Measurements from ENCODE around the gene STON2. TPM values are rescaled to one million over a fixed set of nuclear protein-coding genes. Genes with fewer than 3 reads are reported as not detected.
"Not testable (repeated sequence)": the region's sequence is repeated elsewhere in the genome, so short reads cannot be mapped to it uniquely, and the experiment has no call there.

Gene STON2
- total RNA-seq, 1 experiment from 2014 or later, result 26.9 TPM

DNA sequence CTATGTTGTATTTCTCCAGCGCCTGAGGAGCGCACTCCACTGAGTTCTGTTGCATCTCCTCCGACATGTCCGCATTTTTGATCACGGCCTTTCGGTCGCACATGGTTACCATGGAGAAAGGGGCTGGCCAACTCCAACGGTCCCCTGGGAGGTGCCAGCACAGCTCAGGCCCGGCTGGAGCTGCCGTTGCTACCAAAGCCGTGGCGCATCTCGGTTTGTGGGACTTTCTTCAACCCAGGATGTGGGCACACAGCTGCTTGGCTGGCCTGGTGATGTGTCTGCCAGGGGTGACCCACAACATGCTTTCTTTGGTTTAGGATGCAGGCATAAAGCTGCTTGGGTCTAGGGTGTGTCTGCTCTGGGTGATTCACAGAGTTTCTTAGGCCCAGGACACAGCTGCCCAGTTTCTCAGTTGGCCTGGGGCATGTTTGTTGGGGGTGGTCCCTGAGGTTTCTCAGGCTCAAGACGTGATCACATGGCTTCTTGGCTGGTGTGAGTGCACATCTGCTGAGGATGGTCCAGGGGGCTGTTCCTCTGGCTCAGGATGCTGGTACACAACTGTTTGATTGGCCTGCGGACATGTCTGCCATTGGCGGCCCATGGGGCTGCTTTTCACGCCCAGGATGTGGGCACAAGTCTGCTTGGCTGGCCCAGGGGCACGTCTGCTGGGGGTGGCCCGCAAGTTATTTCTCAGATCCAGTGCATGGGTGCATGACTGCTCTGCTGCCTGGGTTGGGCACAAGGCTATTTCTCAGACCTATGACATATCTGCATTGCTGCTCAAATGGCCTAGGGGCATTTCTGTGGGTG lies 153.5 kb downstream of the STON2 start:
- H3K27me3 ChIP-seq (ENCODE audit: control insufficient read depth, insufficient read depth, low read length), result no peaks in the 10 kb centered on the region

DNA sequence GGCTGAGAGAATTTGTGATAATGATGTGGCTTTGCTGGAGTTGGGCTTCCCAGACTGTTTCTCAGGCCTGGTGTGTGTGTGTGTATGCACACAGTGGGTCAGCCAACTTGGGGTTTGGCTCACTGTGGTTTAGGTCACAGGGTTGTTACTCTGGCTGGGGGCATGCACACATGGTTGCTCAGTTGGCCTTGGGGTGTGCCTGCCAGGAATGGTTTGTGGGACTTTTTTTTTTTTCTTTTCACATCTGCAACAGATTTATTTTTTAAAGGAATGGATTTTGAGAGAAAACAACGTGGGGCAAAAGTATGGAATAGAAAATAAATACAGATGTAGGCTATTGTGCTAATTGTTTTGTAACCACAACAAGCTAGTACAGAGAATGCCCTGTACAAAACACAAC lies 154.4 kb downstream of the STON2 start:
- DNase-seq, result no peak
- no peaks in the 10 kb centered on the region for H3K27me3 ChIP-seq (ENCODE audit: control insufficient read depth, insufficient read depth, low read length)
- no peaks in the 10 kb centered on the region for H3K36me3 ChIP-seq (replicated peaks; ENCODE audit: control insufficient read depth, insufficient read depth, low read length)
- H3K4me3 ChIP-seq (ENCODE audit: insufficient read depth, low read depth, low read length), result no peak overlapping the region

More for the DNA sequence above, 153.5 kb downstream of the STON2 start:
- DNase-seq, result no peak
- Histone ChIP-seq H3K36me3 (replicated peaks; ENCODE audit: control insufficient read depth, insufficient read depth, low read length) (no peaks in the 10 kb centered on the region), H3K4me3 (ENCODE audit: insufficient read depth, low read depth, low read length) (no peak overlapping the region)

DNA sequence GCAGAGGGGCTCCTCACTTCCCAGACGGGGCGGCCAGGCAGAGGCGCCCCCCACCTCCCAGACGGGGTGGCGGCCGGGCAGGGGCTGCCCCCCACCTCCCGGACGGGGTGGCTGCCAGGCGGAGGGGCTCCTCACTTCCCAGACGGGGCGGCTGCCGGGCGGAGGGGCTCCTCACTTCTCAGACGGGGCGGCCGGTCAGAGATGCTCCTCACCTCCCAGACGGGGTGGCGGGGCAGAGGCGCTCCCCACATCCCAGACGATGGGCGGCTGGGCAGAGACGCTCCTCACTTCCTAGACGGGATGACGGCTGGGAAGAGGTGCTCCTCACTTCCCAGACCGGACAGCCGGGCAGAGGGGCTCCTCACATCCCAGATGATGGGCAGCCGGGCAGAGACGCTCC lies 155.7 kb downstream of the STON2 start:
- not testable (repeated sequence) for H3K27me3 ChIP-seq (ENCODE audit: control insufficient read depth, insufficient read depth, low read length); H3K36me3 ChIP-seq (replicated peaks; ENCODE audit: control insufficient read depth, insufficient read depth, low read length); DNase-seq; H3K4me3 ChIP-seq (ENCODE audit: insufficient read depth, low read depth, low read length)

DNA sequence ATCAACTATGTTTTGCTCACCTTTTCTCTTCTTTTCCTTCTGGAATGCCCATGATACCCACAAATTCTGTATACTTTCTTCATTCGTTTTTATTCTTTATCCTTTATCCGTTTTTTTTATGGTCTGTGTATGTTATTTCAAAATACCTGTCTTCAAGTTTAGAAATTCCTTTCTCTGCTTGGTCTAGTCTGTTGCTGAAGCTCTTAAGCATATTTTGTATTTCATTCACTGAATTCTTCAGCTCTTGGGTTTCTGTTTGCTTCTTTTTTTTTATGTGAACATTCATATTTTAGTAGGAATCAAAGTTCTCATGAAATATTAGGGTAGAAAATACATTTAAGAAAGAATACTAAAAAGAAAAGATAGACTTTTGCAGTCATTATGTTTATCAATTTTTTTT lies 156.6 kb downstream of the STON2 start:
- Histone ChIP-seq H3K4me3 (ENCODE audit: insufficient read depth, low read depth, low read length) (no peak overlapping the region), H3K36me3 (replicated peaks; ENCODE audit: control insufficient read depth, insufficient read depth, low read length) (no peaks in the 10 kb centered on the region), H3K27me3 (ENCODE audit: control insufficient read depth, insufficient read depth, low read length) (no peaks in the 10 kb centered on the region)
- DNase-seq, result no peak

DNA sequence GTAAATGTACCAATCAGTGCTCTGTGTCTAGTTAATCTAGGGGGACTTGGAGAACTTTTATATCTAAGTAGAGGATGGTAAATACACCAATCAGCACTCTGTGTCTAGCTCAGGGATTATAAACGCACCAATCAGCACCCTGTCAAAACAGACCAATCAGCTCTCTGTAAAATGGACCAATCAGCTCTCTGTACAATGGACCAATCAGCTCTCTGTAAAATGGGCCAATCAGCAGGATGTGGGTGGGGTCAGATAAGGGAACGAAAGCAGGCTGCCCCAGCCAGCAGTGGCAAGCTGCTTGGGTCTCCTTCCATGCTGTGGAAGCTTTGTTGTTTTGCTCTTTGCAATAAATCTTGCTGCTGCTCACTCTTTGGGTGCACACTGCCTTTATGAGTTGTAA lies 163.3 kb downstream of the STON2 start:
- DNase-seq; H3K36me3 ChIP-seq (replicated peaks; ENCODE audit: control insufficient read depth, insufficient read depth, low read length); H3K4me3 ChIP-seq (ENCODE audit: insufficient read depth, low read depth, low read length); H3K27me3 ChIP-seq (ENCODE audit: control insufficient read depth, insufficient read depth, low read length): not testable (repeated sequence)

DNA sequence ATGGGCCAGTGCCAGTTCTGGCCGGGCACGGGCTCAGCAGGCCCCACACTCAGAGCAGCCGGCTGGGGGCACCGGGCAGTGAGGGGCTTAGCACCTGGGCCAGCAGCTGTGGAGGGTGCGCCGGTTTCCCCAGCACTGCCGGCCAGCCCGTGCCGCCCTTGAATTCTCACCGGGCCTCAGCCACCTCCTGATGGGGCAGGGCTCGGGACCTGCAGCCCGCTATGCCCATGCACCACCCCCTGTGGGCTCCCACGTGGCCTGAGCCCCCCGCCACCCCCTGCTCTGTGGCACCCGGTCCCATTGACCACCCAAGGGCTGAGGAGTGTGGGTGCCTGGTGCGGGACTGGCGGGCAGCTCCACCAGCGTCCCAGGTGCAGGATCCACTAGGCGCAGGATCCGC lies 164.0 kb downstream of the STON2 start:
- H3K4me3 ChIP-seq (ENCODE audit: insufficient read depth, low read depth, low read length), result no peak overlapping the region
- no peak for DNase-seq

DNA sequence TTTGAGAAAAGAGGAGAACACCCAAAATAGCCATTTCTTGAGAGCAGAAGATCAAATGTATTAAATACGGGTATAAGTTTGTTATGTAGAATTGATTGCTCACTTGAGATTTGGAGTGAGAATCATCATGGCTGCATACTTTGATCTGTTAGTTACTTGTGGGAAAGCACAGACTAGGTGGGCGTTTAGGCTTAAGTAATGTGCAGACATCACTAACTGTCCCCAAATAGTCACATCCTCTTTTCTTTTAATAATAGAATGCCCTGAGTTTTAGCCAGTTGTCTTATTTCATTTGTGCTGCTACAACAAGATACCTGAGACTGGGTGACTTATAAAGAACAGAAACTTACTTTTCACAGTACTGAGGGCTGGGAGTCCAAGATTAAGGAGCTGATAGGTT lies 165.0 kb downstream of the STON2 start:
- DNase-seq, result no peak
- Histone ChIP-seq H3K27me3 (ENCODE audit: control insufficient read depth, insufficient read depth, low read length) (no peaks in the 10 kb centered on the region), H3K36me3 (replicated peaks; ENCODE audit: control insufficient read depth, insufficient read depth, low read length) (no peaks in the 10 kb centered on the region), H3K4me3 (ENCODE audit: insufficient read depth, low read depth, low read length) (no peak overlapping the region)

More for the DNA sequence above, 164.0 kb downstream of the STON2 start:
- Histone ChIP-seq H3K36me3 (replicated peaks; ENCODE audit: control insufficient read depth, insufficient read depth, low read length) (no peaks in the 10 kb centered on the region), H3K27me3 (ENCODE audit: control insufficient read depth, insufficient read depth, low read length) (no peaks in the 10 kb centered on the region)

DNA sequence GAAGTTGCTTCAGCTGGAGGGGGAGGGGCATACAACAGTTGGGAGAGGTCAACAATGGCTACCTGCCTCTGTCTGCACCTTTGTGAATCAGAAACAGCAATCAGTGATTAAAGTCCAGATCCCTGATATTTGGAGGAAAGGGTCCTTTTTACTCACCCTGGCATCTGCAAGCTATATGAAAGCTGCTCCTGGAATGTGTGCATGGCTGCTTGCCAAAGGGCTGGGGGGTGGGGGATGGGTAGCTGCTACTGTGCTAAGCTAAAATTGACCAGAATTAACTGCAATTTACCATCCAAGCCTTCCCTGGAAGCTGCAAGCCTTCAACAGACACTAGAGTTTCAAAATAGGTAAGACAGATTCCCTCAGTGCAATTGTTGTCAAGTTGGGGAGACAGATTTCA lies 165.8 kb downstream of the STON2 start:
- Histone ChIP-seq H3K27me3 (ENCODE audit: control insufficient read depth, insufficient read depth, low read length) (no peaks in the 10 kb centered on the region), H3K4me3 (ENCODE audit: insufficient read depth, low read depth, low read length) (no peak overlapping the region), H3K36me3 (replicated peaks; ENCODE audit: control insufficient read depth, insufficient read depth, low read length) (no peaks in the 10 kb centered on the region)
- DNase-seq, result no peak

DNA sequence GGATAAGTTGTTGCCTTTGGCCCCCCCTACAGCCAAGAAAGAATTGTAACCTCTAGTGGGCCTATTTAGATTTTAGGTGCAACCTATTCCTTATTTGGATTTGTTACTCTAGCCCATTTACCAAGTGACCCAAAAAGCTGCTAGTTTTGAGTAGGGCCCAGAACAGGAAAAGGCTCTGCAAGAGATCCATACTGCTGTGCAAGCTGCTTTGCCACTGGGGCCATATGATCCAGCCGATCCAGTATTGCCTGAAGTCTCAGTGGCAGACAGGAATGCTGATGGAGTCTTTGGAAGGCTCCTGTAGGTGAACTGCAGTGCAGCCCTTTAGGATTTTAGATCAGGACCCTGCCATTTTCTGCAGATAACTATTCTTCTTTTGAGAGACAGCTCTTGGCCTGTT lies 166.5 kb downstream of the STON2 start:
- Histone ChIP-seq H3K4me3 (ENCODE audit: insufficient read depth, low read depth, low read length) (no peak overlapping the region), H3K27me3 (ENCODE audit: control insufficient read depth, insufficient read depth, low read length) (no peaks in the 10 kb centered on the region), H3K36me3 (replicated peaks; ENCODE audit: control insufficient read depth, insufficient read depth, low read length) (no peaks in the 10 kb centered on the region)
- DNase-seq, result no peak

DNA sequence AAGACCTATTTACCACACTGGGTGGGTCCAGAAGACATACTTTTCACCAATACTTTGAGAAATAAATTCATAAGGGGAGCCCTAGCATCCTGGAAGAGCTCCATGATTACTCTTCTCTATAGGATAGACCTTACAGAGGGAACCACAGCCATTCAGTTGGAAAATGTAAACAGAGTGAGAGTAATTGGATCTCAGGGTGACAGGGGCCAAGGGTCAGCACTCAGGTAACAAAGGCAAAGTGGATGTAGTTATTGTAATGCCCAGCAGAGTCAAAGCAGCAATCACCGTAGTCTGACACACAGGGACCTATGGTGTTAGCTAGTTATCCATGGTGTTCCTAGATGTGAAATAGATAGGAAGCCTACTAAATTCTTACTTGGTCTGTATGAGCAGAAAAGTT lies 168.6 kb downstream of the STON2 start:
- Histone ChIP-seq H3K4me3 (ENCODE audit: insufficient read depth, low read depth, low read length) (no peak overlapping the region), H3K27me3 (ENCODE audit: control insufficient read depth, insufficient read depth, low read length) (no peaks in the 10 kb centered on the region), H3K36me3 (replicated peaks; ENCODE audit: control insufficient read depth, insufficient read depth, low read length) (no peaks in the 10 kb centered on the region)
- DNase-seq, result no peak

DNA sequence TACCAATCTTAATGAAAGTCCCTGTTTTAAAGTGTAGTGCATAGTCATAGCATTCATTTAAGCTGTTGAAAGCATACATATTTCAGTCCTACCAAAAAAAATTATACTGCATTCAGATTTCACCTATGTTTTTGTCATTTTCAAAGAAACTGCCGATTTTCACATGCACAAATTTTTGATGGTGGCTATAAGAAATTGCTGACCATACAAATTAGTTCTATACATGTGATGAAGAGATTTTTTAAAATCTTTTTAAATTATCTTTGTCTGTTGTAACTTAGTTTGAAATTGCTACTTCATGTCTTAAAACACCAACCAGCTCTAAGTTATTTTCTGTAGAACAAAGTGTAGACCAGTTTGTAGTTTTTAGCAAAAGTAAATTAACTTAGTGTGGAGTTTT lies 175.9 kb downstream of the STON2 start:
- no peak for DNase-seq
- H3K27me3 ChIP-seq (ENCODE audit: control insufficient read depth, insufficient read depth, low read length), result no peaks in the 10 kb centered on the region
- H3K36me3 ChIP-seq (replicated peaks; ENCODE audit: control insufficient read depth, insufficient read depth, low read length), result no peaks in the 10 kb centered on the region
- H3K4me3 ChIP-seq (ENCODE audit: insufficient read depth, low read depth, low read length), result no peak overlapping the region

DNA sequence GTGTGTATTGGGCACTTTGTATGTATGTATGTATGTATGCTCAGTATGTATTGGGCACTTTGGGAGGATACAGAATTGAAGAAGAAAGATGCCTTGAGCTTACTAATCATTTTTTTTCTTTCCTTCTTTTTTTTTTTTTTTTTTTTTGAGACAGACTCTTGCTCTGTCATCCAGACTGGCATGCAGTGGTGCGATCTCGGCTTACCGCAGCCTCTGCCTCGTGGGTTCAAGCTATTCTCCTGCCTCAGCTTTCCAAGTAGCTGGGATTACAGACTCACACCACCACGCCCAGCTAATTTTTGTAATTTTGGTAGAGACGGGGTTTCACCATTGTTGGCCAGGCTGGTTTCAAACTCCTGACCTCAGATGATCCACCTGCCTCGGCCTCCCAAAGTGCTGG lies 176.3 kb downstream of the STON2 start:
- H3K27me3 ChIP-seq (ENCODE audit: control insufficient read depth, insufficient read depth, low read length); H3K36me3 ChIP-seq (replicated peaks; ENCODE audit: control insufficient read depth, insufficient read depth, low read length); DNase-seq; H3K4me3 ChIP-seq (ENCODE audit: insufficient read depth, low read depth, low read length): not testable (repeated sequence)

DNA sequence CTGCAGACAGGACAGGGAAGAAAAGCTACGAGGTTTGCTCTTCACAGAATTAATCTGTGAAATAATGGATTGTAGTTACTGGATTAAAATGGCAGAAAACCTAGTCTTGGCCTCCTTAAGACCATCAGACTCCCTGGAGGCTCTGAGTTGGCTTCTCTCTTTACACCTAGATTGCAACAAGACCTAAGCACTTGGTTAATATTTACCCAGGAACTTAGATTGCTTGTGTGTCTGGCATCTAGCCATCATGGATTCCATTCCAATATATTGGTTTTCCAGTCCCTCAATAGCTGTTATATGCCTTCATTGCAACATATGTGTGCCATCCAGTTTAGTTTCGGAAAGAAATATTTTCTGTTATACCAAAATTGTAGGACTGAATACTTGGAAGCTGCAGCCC lies 177.4 kb downstream of the STON2 start:
- DNase-seq, result no peak
- Histone ChIP-seq H3K27me3 (ENCODE audit: control insufficient read depth, insufficient read depth, low read length) (no peaks in the 10 kb centered on the region), H3K4me3 (ENCODE audit: insufficient read depth, low read depth, low read length) (no peak overlapping the region), H3K36me3 (replicated peaks; ENCODE audit: control insufficient read depth, insufficient read depth, low read length) (no peaks in the 10 kb centered on the region)

DNA sequence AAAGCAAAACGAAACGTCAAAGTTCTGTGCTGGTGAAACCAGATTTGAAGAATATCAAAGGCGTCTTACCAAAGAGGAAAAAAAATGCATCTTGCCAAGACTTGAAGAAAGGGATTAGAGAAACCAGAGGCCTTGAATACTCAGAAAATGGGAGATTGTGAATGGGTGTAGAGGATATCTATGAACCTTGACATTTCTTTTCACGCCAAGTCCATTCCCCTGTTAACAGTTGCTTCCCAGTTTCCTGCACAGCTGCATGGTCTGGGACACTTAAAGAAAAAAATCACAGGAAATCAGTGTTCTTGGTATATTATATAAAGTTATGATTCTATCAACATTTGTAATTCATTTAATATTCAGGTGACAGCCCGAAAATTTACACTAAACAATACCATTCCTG lies 178.0 kb downstream of the STON2 start:
- DNase-seq, result no peak
- no peaks in the 10 kb centered on the region for H3K36me3 ChIP-seq (replicated peaks; ENCODE audit: control insufficient read depth, insufficient read depth, low read length)
- no peaks in the 10 kb centered on the region for H3K27me3 ChIP-seq (ENCODE audit: control insufficient read depth, insufficient read depth, low read length)
- H3K4me3 ChIP-seq (ENCODE audit: insufficient read depth, low read depth, low read length), result no peak overlapping the region

DNA sequence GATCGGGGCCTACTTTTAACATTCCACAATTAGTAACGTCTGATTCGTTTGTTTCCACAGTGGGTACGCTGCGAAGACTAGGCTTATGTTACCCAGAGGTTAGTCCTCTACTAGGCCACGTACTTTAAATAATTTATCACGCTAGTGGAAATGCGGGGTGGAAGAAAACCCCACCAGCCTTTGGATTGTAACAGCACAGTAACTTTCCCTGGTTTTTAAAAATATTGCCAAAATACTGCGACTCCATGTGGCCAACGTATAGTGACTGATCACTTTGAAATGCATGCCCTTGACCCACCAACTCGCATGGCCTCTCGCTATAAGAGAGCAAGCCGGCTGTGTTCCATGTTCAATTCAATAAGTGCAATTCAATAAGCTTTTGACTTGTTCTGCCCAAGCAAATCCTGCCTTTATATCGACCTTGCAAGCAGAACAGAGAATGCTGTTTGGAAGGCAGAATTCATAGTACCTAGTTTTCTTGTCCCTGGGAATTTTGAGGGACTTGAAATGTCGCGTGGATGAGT lies 178.5 kb downstream of the STON2 start:
- Histone ChIP-seq H3K4me3 (ENCODE audit: insufficient read depth, low read depth, low read length) (peak overlapping the region; percentile 63), H3K27me3 (ENCODE audit: control insufficient read depth, insufficient read depth, low read length) (no peaks in the 10 kb centered on the region), H3K36me3 (replicated peaks; ENCODE audit: control insufficient read depth, insufficient read depth, low read length) (no peaks in the 10 kb centered on the region)
- DNase-seq, result no peak
